ENCODE data around the gene PDZD4. TPM values are rescaled to one million over a fixed set of nuclear protein-coding genes. Genes with fewer than 3 reads are reported as not detected.

The PDZD4 gene
- total RNA-seq, 4 donors from 2014 or later = 0.65 to 1.3 (median 0.80) TPM

DNA sequence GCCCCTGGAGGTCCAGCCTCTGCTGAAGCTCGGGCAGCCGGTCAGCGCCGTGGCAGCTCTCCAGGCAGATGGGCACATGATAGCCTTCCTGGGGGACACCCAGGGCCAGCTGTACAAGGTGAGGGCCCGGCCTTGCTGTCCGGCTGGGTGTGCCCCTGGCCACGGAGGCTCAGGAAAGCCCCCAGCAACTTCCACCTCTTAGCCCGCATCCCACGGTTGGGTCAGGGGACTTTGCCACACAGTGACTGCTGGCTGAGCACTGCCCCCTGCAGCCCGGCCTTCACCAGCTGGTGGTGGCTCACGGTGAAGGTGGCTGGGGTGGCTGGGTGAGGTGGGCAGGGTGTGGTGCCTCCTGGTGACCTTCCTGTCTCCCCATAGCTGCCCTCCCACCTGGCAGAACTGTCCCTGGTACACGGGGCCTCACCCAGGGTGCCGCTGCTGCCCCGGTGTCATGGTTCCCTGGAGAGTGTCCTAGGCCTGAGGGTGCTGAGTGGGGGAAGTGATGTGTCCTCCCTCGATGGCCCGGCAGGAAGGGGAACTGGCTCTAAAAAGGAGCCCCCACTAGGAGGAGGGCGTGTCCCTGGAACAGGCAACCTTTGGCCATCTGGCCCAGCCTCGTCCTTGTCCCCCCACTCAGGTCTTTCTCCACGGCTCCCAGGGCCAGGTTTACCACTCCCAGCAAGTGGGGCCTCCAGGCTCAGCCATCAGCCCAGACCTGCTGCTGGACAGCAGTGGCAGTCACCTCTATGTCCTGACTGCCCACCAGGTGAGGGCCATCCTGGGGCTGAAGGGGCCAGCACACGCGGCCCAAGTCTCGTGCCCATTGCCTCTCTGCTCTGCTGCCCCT, 61.8 kb downstream of the PDZD4 start:
- no peak for TF ChIP-seq CTCF (IDR thresholded peaks at IDR 0.05; ENCODE audit: low read depth)

DNA sequence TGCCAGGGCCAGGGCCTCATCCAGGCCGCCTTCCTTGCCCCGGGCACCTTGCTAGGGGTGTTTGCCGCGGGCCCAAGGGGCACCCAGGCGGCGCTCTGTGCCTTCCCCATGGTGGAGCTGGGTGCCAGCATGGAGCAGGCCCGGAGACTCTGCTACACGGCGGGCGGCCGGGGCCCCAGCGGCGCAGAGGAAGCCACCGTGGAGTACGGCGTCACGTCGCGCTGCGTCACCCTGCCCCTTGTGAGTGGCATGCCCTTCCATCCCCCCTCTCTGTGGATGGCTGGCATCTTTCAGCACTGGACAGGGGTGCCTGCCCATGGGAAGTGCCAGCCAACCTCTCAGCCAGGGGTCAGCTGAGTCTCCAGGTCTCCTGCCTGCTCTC, 62.7 kb downstream of the PDZD4 start:
- no peak for TF ChIP-seq CTCF (IDR thresholded peaks at IDR 0.05; ENCODE audit: low read depth)

DNA sequence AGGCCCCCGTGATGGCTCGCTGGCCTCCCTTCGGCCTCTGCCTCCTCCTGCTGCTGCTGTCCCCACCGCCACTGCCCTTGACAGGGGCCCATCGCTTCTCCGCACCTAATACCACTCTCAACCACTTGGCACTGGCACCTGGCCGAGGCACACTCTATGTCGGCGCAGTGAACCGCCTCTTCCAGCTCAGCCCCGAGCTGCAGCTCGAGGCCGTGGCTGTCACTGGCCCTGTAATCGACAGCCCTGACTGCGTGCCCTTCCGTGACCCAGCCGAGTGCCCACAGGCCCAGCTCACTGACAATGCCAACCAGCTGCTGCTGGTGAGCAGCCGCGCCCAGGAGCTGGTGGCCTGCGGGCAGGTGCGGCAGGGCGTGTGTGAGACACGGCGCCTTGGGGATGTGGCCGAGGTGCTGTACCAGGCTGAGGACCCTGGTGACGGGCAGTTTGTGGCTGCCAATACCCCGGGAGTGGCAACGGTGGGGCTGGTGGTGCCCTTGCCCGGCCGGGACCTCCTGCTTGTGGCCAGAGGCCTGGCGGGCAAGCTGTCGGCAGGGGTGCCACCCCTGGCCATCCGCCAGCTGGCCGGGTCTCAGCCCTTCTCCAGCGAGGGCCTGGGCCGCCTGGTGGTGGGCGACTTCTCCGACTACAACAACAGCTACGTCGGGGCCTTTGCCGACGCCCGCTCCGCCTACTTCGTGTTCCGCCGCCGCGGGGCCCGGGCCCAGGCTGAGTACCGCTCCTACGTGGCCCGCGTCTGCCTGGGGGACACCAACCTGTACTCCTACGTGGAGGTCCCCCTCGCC, 63.3 kb downstream of the PDZD4 start:
- no peak for TF ChIP-seq CTCF (IDR thresholded peaks at IDR 0.05; ENCODE audit: low read depth)

GRCh38 chrX:153766098-153766817, 64.1 kb downstream of the PDZD4 start:
- TF ChIP-seq CTCF (IDR thresholded peaks at IDR 0.05; ENCODE audit: low read depth) = no peak

DNA sequence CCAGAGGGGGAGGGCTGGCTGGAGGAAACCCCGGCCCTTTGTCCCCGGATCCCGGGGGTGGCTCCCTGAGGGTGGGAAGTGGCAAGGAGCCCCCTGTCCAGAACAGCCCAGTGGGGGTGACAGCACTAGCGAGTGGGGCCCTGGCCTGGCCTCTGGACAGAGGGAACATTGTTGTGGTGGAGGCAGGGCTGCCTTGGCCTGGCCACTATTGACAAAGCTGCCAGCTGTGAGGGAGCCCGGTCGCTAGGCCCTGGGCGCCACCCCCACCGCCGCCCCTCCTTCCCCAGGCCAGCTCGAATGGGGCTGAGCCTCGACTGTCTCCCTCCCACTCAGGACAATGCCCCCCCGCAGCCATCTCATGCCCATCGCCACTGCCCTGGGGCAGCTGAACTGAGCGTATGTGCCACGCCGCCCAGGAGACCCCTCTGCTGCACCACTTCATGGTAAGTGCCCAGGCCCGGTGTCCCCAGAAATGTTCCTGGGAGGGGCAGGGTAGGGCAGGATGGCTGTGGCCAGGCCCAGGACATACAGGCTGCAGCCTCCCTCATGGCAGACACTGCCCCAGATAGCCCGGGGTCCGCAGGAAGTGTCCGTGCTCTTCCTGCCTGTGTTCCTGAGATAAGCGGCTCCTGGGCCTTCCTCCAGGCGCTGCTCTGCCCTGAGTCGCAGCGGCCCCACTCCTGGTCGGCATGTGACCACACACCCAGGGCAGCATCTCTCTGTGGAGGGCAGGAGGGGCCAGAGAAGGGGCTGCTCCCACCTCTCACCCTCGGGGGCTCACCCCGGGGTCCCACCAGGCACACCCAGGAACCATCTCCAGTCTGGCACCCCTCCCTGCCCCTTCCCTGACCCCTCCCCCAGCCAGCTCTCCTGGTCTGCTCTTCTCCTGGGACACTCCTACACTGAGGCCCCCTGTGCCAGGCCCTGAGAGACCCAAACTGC, 64.9 kb downstream of the PDZD4 start:
- no peak for TF ChIP-seq CTCF (IDR thresholded peaks at IDR 0.05; ENCODE audit: low read depth)

GRCh38 chrX:153764786-153765137, 65.6 kb downstream of the PDZD4 start:
- no peak for TF ChIP-seq CTCF (IDR thresholded peaks at IDR 0.05; ENCODE audit: low read depth)

Data from subcutaneous adipose tissue (tissue), 4 donors.